Esophagus squamous epithelium (tissue), 5 donors: ENCODE measurements around the gene FAM78B. TPM values are rescaled to one million over a fixed set of nuclear protein-coding genes. Genes with fewer than 3 reads are reported as not detected.

Experiments used
- DNase-seq: peaks from one replicate; lab custom pipeline; 2025; lab: John Stamatoyannopoulos, UW
- H3K27ac ChIP-seq, 4 donors: fragments of 200-600 bp; sonication (generic); one replicate each; pipeline ENCODE4 v1.5.1; 2016 to 2019; ENCODE audit warnings: mild to moderate bottlenecking in 1 of 4
- H3K27me3 ChIP-seq, 4 donors: fragments of 200-600 bp; sonication (generic); 1 replicate in 3 of 4; 2 replicates in 1 of 4; pipeline versions ENCODE4 v1.5.1 to v1.6.0; 2017 to 2021; ENCODE audit warnings: antibody characterized with exemption in 1 of 4
- H3K36me3 ChIP-seq, 3 donors: fragments of 200-600 bp; sonication (generic); one replicate each; pipeline ENCODE4 v1.5.1; 2016 to 2019
- H3K4me1 ChIP-seq, 3 donors: fragments of 200-600 bp; sonication (generic); one replicate each; pipeline ENCODE4 v1.5.1; 2017 to 2019
- H3K4me3 ChIP-seq, 4 donors: fragments of 200-600 bp; sonication (generic); 1 replicate in 3 of 4; 2 replicates in 1 of 4; pipeline ENCODE4 v1.5.1; 2016 to 2019; ENCODE audit warnings: mild to moderate bottlenecking in 2 of 4, moderate library complexity in 1 of 4
- H3K9me3 ChIP-seq, 3 donors: fragments of 200-600 bp; sonication (generic); one replicate each; pipeline ENCODE4 v1.5.1; 2016 to 2019
- POLR2A ChIP-seq, 4 donors: fragments of 450-650 bp; IDR thresholded peaks; one replicate each; pipeline ENCODE4 v1.6.1; 2017; ENCODE audit warnings: antibody characterized with exemption in 4 of 4, mild to moderate bottlenecking in 4 of 4, moderate library complexity in 3 of 4
- WGBS, 2 donors: methylation state at CpG; one replicate each; pipeline ENCODE4 v1.1.5; 2018; 5-methylcytosine and 5-hydroxymethylcytosine counted together
- intact Hi-C: fragments of 100-400 bp; cut with DNase I; formaldehyde crosslinking; loops from one replicate; pipeline ENCODE4 v1.15.0; 2022
- total RNA-seq, 4 donors: library from RNA; depleted of rRNA; stranded (reverse); fragments of >200 nt; gene quantifications; one replicate each; pipeline ENCODE4 v1.1.0, GENCODE V29; 2016
- TF ChIP-seq, protein P1 (sequence below), 6 experiments: fragments of 450-650 bp in 4 of 6; fragments of 200-600 bp in 2 of 6; sonication (generic) in 2 of 6; IDR thresholded peaks; one replicate each; pipeline ENCODE4 v1.5.1; 2016 to 2019; ENCODE audit warnings: antibody characterized with exemption in 6 of 6, mild to moderate bottlenecking in 4 of 6, moderate library complexity in 4 of 6
- donor health status: DM: yes; HTN: yes; CAD: no.

FAM78B gene
- total RNA-seq, 4 donors from 2014 or later: 0.26 to 1.7 (median 0.64) TPM

GRCh38 chr1:166117776-166118175 lies 49.0 kb downstream of the FAM78B start:
- no peak for DNase-seq
- Histone ChIP-seq H3K4me1 (no peaks in the 10 kb centered on the region), H3K36me3 (no peaks in the 10 kb centered on the region), H3K4me3 (no peak overlapping the region), H3K27ac (no peak overlapping the region), H3K9me3 (no peaks in the 10 kb centered on the region), H3K27me3 (no peaks in the 10 kb centered on the region)
- WGBS, 2 donors: 83 to 91% methylated on average over 5 of the region's 5 CpGs
- intact Hi-C loops: no loop called here
- TF ChIP-seq POLR2A (IDR thresholded peaks at IDR 0.05): no peak
- TF ChIP-seq, protein P1, sequence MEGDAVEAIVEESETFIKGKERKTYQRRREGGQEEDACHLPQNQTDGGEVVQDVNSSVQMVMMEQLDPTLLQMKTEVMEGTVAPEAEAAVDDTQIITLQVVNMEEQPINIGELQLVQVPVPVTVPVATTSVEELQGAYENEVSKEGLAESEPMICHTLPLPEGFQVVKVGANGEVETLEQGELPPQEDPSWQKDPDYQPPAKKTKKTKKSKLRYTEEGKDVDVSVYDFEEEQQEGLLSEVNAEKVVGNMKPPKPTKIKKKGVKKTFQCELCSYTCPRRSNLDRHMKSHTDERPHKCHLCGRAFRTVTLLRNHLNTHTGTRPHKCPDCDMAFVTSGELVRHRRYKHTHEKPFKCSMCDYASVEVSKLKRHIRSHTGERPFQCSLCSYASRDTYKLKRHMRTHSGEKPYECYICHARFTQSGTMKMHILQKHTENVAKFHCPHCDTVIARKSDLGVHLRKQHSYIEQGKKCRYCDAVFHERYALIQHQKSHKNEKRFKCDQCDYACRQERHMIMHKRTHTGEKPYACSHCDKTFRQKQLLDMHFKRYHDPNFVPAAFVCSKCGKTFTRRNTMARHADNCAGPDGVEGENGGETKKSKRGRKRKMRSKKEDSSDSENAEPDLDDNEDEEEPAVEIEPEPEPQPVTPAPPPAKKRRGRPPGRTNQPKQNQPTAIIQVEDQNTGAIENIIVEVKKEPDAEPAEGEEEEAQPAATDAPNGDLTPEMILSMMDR (IDR thresholded peaks at IDR 0.05): no peak

DNA sequence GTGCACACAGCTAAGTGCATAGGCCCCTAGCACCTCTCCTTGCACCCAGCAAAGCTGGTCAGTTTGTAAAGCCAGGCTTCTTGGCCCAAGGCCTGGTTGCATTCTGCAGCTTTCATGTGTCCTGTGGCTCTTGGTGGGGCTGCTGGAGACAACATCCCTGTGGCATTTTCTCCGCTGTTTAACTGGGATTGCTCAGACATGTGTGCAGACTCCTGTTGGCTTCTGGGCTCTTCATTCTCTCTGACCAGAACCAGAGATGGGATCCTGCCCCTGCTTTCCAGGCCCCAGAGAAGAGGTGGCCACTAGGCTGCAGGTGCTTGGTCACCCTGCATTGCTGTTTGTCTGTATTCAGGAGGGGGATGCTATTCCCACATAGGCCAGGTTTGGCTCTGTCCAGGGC lies 50.8 kb downstream of the FAM78B start:
- WGBS, 2 donors: no CpG with 5 or more reads among the region's 1 CpG
- no peaks in the 10 kb centered on the region for H3K4me1 ChIP-seq
- no peak overlapping the region for H3K4me3 ChIP-seq
- no peaks in the 10 kb centered on the region for H3K27me3 ChIP-seq
- no peak overlapping the region for H3K27ac ChIP-seq
- no peak for DNase-seq
- TF ChIP-seq POLR2A (IDR thresholded peaks at IDR 0.05): no peak
- TF ChIP-seq, protein P1 (IDR thresholded peaks at IDR 0.05): no peak
- intact Hi-C loops: no loop called here
- no peaks in the 10 kb centered on the region for H3K36me3 ChIP-seq
- H3K9me3 ChIP-seq: no peaks in the 10 kb centered on the region

DNA sequence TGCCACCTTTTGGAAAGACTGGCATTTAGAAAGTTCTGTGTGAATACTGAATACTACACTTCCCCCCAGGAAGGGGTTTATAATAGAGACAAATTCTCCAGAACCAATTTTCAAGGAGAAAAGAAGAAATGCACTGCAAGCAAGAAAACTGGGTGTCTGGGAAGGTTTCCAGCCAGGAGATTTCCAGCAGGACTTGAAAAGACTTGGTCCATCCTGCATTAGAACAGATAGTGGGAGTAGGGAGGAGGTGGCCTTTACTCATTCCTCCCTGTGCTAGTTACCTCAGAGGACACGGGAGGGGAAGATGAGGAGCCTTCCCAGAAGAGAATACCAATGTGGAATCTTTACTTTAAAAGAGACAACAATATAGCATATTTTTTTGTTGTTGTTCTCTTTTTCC lies 52.4 kb downstream of the FAM78B start:
- 67 to 70% methylated on average over 1 of the region's 1 CpG for WGBS, 2 donors
- intact Hi-C loops: no loop called here
- Histone ChIP-seq H3K9me3 (no peaks in the 10 kb centered on the region), H3K36me3 (no peaks in the 10 kb centered on the region), H3K4me1 (no peaks in the 10 kb centered on the region), H3K27ac (no peak overlapping the region), H3K27me3 (no peaks in the 10 kb centered on the region), H3K4me3 (no peak overlapping the region)
- TF ChIP-seq POLR2A (IDR thresholded peaks at IDR 0.05): no peak
- TF ChIP-seq, protein P1 (IDR thresholded peaks at IDR 0.05): no peak
- DNase-seq: no peak

DNA sequence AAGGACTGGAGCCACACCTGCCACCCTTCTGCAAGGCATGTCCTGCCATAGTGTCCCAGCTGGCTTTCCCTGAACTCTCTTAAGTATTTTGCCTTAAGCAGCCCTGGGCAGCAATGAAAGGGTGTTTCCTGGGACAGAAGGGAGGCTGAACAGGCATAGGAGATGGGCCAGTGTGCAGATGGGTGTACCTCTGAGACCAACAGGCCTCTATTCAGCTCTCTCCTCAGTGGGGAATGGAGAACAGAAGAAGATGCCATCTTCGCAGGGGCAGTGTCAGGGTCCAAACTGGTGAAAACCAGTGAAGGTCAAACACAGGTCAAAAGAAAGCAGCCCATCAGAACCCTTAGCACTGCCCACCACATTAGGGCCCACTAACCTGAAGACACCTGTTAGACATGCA lies 53.2 kb downstream of the FAM78B start:
- Histone ChIP-seq H3K36me3 (no peaks in the 10 kb centered on the region), H3K27me3 (no peaks in the 10 kb centered on the region), H3K4me1 (no peaks in the 10 kb centered on the region), H3K27ac (no peak overlapping the region), H3K9me3 (no peaks in the 10 kb centered on the region), H3K4me3 (no peak overlapping the region)
- WGBS, 2 donors: 75 to 92% methylated on average over 1 of the region's 1 CpG
- DNase-seq: no peak
- intact Hi-C loops: no loop called here
- TF ChIP-seq POLR2A (IDR thresholded peaks at IDR 0.05): no peak
- TF ChIP-seq, protein P1 (IDR thresholded peaks at IDR 0.05): no peak

- no peaks in the 10 kb centered on the region for H3K36me3 ChIP-seq
- WGBS, 2 donors: 85 to 90% methylated on average over 3 of the region's 3 CpGs
- TF ChIP-seq, protein P1 (IDR thresholded peaks at IDR 0.05): no peak
- TF ChIP-seq POLR2A (IDR thresholded peaks at IDR 0.05): no peak
- no peak for DNase-seq
- no peak overlapping the region for H3K27ac ChIP-seq
- no peaks in the 10 kb centered on the region for H3K9me3 ChIP-seq
- intact Hi-C loops: no loop called here
- H3K4me3 ChIP-seq: no peak overlapping the region
- H3K4me1 ChIP-seq: no peaks in the 10 kb centered on the region
- H3K27me3 ChIP-seq: no peaks in the 10 kb centered on the region
These were observed 53.8 kb downstream of the FAM78B start for GRCh38 chr1:166113031-166113430.
